ENCODE data around the gene TMEM17.
"Not testable (repeated sequence)": the region's sequence is repeated elsewhere in the genome, so short reads cannot be mapped to it uniquely, and the experiment has no call there.

TMEM17 gene, protein sequence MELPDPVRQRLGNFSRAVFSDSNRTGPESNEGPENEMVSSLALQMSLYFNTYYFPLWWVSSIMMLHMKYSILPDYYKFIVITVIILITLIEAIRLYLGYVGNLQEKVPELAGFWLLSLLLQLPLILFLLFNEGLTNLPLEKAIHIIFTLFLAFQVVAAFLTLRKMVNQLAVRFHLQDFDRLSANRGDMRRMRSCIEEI

DNA sequence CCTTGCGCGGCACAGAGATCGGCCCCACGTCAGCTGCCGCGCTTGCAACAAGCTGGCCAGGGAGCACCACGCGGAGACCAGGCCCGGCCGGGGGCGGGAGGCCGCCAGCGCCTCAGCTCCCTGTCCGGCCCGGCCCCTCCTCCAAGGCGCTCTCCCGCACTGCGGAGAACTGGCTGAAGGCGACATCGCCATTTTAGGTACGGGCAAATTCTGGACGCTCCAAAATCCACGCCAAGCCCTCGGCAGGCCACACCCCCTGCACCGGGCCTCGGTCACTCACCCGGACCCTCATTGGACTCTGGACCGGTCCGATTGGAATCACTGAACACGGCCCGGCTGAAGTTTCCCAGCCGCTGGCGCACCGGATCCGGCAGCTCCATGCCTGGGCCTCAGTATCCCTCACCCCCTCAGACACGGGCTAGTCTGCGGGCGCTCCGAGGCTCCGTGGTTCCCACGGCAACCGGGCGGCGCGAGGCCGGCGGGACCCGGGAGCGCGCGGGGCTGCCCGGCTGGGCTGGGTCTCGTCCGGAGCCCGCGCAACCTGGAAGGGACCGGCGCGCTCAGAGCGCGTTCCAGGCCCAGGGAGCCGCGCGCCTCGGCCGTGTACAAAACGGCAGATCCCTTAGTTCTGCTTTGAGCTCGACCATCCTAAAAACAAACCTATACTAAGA, at the start of gene TMEM17:
Gene TMEM17 (minus strand): TSS at position 446 of the 671 bp plus-strand sequence. CDS start 66 bp downstream, at position 380.
- DNase-seq (ENCODE audit: low spot score) = peak; percentile 85

DNA sequence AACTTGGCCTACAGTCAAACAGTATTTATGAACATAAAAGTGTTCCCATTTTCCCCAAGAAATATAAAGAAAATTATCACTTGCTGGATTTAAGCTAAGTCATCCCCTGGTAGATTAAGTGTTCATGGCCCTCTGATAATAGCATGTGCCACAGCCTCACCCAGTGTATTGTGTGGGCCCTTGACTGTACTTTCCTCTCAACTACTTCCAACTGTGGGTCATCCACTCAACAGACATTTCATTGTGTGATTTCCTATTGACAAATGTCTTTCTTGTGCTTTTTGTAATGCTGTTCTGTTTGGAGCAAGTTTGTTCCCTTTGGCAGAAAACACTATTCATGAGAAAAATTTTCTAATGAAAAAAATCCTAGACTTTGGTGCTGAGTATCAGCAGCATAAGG, 48.4 kb upstream of the TMEM17 start:
- DNase-seq (ENCODE audit: low spot score) = no peak

- no peak for DNase-seq (ENCODE audit: low spot score)
Measured at GRCh38 chr2:62550461-62550860, 44.5 kb upstream of the TMEM17 start.

DNA sequence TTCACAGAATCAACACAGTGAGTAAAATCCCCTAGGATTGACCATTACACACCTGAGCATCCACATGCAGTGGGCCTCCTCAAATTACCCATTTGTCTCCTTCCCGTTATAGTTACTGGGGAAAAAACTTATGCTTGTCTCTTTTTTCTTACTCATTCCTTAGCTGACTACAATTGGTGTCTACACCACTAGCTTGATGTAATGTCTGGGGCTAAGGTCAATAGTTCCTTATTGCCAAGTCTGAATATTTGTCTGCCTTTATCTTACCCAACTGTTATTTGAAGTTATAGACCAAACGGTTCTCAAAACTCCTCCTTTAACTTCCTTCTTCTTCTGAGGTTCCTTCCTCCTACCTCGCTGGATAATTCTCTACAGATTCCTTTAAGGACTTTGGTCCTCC, 41.9 kb upstream of the TMEM17 start:
- DNase-seq (ENCODE audit: low spot score) = no peak

- no peak for DNase-seq (ENCODE audit: low spot score)
Measured at GRCh38 chr2:62545261-62545660, 39.3 kb upstream of the TMEM17 start.

- DNase-seq (ENCODE audit: low spot score) = no peak
Measured at GRCh38 chr2:62540408-62541168, 34.6 kb upstream of the TMEM17 start.

DNA sequence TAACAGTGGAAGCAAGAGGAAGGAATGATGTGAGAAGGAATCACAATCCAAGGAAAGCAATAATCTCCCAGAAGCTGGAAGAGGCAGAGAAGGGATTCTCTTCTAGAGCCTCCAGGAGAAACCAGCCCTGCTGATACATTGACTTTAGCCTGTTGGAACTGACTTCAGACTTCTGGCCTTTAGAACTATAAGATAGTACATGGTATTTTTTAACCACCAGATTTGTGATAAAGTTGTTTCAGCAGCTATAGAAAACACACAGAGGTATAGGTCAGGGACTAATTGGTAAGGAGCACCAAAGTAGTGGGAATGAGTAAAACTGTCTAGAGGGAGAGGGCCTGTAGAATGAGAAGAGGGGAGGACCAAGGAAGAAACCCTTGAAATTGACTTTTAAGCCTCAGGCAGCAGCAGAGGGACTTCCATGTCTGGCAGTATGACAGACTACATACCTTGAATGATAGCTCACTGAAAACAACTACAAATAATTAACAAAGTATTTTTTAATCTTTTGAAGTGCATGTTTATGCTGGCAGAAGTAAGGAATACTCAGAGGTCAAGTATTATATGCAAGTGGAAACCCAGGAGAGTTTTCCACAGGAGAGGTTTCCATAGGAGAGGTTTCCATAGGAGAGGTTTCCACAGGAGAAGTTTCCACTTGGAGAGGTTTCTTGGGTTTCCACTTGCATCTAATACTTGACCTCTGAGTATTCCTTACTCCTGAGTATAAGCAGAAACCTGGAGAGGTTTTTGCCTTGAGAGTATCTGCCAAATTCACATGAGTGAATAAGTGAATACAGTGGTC, 33.8 kb upstream of the TMEM17 start:
- DNase-seq (ENCODE audit: low spot score) = no peak

DNA sequence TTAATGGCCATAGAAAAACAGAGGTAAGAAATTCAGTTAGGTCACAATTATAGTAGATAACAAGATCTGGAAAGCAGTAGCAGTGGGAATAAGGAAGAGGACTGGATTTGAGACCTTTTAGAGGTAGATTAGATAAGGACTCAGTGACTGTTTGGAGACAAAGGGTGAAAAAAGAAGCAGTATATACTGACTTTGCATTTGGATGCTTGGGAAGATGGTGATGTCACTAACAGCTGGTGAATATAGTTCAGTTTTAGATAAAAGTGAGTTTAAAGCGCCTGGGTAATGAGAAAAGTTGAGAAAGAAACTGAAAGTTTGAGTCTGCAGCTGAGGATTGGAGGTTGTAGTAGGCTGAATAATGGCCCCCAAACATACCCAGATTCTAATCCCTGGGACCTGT, 32.8 kb upstream of the TMEM17 start:
- DNase-seq (ENCODE audit: low spot score) = no peak

DNA sequence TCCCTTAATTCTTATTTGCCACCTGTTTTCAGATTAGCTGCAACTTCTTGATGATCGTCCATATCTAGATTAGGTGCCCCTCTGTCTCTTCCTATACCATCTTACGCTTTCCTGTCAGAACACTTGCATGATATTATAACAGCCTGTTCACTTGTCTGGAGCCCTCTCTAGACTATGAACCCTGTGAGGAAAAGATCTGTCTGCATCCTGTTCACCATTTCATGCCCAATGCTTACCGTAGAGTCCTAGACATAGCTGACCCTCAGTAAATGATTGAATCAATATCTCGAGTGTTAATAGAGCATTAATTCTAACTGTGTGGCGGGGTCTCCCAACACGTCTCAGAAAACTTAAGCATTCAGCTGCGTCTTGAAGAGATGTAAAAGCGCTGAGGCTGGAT, 31.8 kb upstream of the TMEM17 start:
- DNase-seq (ENCODE audit: low spot score) = no peak

DNA sequence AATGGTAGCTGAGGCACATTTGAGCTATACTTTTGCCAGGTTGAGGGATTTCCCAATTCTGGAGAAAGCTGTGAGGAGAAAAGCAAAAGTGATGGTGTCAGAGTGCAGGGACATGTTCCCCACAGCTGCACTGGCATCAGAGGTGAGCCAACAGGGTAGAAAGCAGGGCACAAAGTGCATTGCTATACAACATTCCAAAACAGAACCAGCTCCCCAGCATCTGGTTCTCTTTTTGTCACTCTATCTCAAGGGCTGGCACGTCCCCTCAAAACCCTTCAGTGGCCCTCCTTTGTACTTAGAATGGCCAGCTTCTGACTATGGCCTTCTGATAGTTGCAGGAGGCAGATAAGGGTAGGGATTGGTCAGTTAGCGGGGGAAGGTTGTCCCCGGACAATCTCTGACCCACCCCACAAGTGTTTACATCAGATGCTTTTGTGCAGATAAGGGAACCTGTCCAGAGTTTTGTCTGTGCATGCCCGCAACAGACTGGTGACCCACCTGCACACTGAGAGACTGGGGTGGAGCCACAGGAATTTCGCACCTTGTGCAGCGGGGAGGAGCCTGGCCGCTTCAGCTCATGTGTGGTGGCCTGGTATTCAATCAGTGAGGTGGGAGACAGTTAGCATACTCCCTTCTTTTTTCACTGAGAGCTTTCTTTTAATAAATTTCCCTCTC, 31.0 kb upstream of the TMEM17 start:
- DNase-seq (ENCODE audit: low spot score) = no peak

DNA sequence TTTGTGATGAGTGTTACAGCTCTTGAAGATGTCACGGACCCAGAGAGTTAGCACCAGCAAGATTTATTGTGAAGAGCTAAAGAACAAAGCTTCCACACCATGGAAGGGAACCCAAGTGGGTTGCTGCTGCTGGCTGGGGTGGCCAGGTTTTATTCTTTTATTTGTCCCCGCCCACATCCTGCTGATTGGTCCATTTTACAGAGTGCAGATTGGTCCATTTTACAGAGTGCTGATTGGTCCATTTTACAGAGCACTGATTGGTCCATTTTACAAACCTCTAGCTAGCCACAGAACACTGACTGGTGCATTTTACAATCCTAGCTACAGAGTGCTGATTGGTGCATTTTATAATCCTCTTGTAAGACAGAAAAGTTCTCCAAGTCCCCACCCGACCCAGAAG, 29.5 kb upstream of the TMEM17 start:
- not testable (repeated sequence) for DNase-seq (ENCODE audit: low spot score)

- no peak for DNase-seq (ENCODE audit: low spot score)
Measured at GRCh38 chr2:62531594-62531993, 25.6 kb upstream of the TMEM17 start.

- no peak for DNase-seq (ENCODE audit: low spot score)
Measured at GRCh38 chr2:62529758-62530157, 23.8 kb upstream of the TMEM17 start.

DNA sequence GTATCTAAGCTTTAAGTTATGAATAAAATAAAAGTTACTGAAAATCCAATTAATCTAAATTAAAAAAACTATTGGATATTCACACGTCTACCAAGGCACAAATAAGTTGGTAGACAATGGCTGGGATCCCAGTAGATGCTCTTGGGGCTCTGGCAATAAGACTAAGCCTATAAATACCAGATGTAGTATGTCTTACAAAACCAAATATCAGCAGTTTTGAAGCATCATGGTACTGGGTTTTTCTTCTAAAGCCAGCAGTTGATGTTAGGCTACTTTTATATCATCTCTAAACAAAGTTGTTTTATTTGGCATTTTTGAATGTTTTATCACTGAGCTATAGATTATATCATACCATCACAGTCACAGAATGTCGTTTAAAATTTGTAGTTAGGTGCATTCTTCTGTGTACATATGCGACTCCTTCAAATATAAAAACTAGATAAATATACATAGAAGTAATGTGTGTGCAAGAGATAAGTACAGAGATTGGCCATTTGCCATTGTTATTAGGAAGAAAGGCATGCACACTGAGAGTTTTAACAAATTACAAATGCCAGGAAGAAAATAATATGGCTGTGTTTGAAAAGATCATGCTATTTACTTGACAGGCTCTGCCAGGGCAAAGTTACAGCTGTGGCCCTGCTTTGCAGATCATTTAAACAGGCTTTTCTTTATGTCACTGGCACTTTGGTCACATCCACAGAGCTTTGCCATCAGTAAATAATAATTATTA, 21.6 kb upstream of the TMEM17 start:
- no peak for DNase-seq (ENCODE audit: low spot score)

DNA sequence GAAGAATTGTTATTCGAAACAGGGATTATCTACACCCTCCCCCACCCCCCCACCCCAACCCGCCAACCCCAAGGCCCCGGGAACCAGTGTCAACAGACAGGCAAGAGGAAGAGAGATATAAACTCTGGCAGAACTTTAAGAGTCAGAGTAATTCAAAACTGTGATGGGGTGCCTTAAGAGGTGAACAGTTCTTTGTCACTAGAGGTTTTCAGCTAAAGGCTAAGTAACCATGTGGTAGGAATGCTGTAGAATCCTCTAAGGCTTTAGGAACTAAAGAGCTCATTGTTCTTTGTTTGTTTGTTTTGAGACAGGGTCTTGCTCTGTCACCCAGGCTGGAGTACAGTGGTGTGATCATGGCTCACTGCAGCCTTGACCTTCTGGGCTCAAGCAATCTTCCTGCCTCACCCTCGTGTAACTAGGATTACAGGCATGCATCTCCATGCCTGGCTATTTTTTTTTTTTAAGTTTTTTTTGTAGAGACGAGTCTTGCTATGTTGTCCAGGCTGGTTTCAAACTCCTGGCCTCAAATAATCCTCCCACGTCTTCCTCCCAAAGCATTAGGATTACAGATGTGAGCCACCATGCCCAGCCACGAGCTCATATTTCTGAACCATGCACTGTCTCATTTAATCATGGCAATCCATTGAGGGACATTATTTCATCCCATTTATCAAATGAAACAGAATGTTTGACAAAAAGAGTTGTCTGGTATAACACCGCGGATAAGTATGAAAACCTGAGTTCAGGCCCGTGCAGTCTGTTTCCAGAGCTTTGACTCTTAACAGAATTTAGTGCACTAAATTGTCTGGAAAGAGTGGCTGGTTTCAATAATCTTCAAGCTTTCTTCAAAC, 20.8 kb upstream of the TMEM17 start:
- DNase-seq (ENCODE audit: low spot score) = no peak

GRCh38 chr2:62525549-62526269, 19.7 kb upstream of the TMEM17 start:
- DNase-seq (ENCODE audit: low spot score) = no peak

DNA sequence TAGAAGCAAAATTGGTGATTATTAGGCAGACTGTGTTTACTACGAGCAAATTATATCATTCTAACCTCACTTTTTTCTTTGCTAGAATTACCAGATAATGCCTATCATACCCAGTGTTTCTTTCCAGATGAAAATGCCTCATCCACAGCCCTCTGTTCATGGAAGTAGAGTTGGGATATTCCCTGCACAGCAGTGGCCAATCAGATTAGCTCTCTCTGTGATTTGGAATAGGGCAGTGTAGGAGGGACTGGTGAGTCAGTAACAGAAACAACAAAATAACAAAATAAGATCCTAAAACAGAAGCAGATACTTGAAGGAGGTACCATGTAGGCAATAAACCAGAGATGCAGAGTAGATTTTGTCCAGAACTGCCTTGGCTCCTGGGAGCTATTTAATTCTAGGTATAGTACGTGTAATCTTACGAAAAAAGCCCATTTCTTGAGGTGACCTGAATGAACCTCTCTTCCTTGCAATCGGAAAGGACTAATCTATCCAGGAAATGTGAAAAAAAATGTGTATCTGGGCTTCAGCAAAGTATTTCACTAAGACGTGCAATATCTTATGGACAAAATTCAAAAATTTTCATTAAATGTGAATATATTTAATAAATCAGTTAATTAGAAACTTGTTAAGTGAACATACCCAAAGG, 18.4 kb upstream of the TMEM17 start:
- DNase-seq (ENCODE audit: low spot score) = no peak

GRCh38 chr2:62521061-62521460, 15.1 kb upstream of the TMEM17 start:
- not testable (repeated sequence) for DNase-seq (ENCODE audit: low spot score)

DNA sequence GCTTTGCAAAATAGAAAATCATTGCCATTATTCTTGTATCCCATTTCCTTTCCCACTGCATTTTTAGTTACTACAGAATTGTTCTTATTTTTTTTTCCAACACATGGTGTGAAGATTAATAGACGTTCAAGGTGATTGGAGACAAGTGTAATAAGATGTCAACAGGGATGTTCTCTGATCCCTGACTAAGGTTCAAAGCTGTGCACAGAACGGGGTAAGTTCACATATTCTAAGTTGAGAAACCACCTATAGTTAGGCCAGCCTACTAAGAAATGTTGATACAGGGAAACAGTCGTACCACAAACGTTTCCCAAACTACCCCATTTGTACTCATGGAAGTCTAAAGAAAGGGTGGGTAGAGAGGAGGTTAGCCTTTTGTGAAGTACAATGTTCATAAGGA, 6.4 kb upstream of the TMEM17 start:
- no peak for DNase-seq (ENCODE audit: low spot score)
